Measurements from ENCODE around the gene FARP2.
"Not testable (repeated sequence)": the region's sequence is repeated elsewhere in the genome, so short reads cannot be mapped to it uniquely, and the experiment has no call there.

Gene FARP2

DNA sequence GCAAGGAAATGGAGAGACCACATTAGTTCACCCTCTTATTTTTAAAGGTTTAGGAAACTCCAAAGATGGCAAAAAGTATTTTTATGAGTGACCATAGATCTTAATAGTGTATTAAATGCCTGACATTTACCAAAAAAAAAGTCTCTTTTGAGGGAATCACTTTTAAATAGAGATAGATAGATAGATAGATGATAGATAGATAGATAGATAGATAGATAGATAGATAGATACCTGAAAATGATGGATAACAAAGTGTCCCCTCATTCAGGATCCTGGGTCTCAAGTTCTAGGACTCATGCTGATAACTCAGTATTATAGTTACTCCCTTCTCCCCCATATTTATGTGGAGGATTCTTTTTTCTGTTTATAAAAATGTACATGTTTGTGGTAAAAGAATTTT, 52.8 kb downstream of the FARP2 start:
- no peak for DNase-seq (ENCODE audit: low read depth)

DNA sequence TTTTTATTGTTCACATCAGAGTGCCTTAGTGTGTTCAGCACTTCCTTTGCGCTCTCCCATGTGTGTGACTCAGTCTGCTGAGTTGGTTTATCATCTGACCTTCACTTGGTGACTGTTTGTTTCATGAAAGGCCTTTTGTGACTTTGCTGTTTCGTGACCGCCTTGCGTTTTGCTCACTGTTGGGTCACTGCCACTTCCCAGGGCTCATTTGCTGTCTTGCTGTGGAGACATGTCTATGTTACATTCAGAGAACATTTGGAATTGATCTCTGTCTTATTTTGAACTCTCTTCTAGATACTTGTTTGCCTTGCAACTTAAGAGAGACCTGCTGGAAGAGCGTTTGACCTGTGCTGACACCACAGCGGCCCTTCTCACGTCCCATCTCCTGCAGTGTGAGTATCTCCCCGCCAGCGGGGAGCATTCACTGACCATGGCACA, 54.7 kb downstream of the FARP2 start:
- peak; percentile 72 for DNase-seq (ENCODE audit: low read depth)

DNA sequence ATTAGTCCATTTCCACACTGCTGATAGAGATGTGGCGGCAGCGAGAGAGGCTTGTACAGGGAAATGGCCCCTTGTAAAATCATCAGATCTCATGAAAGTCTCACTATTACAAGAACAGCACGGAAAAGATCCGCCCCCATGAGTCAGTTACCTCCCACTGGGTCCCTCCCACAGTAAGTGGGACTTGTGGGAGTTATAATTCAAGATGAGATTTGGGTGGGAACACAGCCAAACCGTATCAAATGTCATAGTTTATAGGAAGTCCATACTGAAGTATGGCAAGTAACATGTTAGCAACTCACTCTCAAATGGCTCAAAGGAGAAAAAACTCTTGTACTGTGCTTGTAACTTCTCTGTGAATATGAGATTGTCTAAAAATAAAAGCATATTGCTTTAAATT, 56.1 kb downstream of the FARP2 start:
- peak; percentile 96 for DNase-seq (ENCODE audit: low read depth)

DNA sequence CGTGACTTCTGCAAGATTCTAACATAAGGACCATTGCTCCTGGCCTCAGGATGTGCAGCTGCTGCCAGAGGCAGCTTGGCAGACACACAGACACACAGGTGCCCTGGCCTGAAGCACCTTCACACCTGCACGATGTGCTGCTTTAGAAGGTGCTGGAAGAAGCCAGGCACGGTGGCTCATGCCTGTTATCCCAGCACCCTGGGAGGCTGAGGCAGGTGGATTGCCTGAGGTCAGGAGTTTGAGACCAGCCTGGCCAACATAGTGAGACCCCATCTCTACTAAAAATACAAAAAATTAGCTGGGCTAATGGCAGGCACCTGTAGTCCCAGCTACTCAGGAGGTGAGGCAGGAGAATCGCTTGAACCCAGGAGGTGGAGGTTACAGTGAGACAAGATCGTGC, 57.4 kb downstream of the FARP2 start:
- not testable (repeated sequence) for DNase-seq (ENCODE audit: low read depth)

DNA sequence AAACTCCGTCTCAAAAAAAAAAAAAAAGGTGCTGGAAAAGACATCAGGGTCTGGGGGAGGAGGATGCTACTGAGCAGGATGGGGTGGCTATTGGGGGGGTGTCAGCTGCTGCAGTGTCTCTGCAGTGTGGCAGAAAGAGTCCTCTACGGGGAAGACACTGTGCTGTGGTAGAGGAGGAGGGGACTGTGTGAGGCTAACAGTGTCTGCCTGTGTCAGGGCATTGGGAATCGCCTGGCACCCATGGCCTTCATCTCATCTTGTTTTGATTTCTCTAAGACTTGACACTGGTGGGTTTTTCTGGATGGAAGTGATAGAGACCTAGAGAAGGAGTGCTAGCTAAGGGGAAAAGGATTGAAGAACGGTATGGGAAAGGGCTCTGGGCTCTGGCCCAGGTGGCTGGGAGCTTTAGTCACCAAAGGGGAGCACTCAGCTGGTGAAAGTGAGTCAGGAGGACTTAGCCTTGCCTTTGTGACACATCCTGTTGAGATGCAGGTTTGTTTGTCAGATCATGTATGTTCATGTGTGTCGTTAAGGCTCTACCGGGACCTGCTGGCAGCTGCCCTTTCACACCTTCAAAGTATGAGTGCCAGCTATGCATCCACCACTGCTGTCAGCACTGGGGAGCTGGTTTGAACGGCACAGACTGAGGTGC, 58.0 kb downstream of the FARP2 start:
- peak; percentile 49 for DNase-seq (ENCODE audit: low read depth)

DNA sequence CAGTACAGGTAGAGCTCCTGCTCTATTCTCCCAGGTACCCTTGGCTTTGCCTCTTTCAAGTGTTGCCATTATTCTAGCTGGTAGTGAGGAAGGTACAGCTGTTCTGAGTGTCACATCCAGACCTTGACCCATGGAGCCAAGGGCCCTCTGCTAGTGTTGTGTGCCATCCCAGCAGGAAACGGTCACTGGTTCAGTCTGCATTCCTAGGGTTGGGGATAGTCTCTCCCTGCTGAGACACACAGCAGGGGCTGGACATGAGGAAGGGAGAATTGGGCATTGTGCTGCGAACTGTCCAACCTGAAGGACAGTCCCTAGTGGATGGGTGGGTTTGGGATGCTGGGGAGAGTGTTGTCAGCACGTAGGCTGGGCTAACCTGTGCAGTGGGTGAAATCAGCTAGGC, 59.1 kb downstream of the FARP2 start:
- no peak for DNase-seq (ENCODE audit: low read depth)

DNA sequence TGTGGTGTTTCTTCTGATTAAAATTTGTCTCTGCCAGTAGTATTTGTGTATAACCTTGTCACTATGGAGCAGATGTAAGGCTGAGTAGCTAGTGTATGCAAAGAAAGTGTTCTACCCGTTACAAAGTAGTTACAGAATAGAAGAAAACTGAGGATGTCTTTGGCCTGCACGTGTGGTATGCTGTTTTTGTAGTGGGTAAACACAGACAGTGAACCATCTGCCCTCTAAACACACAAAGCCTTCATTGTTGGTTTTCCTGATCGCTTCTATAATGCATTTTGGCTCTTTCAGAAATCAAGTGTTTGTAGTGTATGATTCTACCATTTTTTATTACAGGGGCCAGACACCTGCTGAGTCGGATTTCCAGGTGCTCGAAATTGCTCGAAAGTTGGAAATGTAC, 61.5 kb downstream of the FARP2 start:
- no peak for DNase-seq (ENCODE audit: low read depth)

DNA sequence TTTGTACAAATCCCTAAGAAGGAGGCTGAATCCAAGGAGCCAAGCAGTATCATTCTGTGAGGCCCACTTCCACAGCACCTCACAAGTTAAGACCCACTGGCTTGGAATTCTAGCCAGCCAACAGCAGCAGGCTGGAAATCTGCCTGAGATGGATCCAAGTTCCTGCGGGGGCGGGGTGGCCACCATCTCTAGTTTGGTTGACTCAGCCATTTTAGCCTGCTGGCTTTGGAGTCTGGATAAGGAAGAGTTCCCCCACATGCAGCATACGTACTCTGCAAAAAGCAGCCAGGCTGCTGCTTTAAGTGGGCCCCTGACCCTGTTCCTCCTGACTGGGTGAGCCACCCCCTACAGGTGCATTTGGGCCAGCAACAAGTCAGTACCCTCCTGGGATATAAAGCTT, 65.2 kb downstream of the FARP2 start:
- peak; percentile 8 for DNase-seq (ENCODE audit: low read depth)

DNA sequence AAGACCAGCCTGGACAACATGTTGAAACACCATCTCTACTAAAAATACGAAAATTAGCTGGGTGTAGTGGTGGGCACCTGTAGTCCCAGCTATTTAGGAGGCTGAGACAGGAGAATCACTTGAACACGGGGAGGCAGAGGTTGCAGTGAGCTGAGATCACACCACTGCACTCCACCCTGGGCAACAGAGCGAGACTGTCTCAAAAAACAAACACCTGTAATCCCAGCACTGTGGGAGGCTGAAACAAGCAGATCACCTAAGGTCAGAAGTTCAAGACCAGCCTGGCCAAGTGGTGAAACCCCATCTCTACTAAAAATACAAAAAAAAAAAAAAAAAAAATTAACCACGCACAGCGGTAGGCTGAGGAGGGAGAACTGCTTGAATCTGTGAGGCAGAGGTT, 65.9 kb downstream of the FARP2 start:
- DNase-seq (ENCODE audit: low read depth): not testable (repeated sequence)

DNA sequence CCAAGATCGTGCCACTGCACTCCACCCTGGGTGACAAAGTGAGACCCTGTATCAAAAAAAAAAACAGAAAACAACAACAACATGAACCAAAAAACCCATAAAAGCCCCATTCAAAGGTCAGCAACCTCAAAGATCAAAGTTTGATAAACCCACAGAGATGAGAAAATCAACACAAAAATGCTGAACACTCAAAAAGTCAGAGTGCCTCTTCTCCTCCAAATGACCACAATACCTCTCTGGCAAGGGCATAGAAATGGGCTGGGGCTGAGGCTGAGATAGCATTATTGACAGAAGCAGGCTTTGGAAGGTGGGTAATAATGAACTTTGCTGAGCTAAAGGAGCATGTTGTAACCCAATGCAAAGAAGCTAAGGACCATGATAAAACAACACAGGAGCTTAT, 66.3 kb downstream of the FARP2 start:
- DNase-seq (ENCODE audit: low read depth): no peak

DNA sequence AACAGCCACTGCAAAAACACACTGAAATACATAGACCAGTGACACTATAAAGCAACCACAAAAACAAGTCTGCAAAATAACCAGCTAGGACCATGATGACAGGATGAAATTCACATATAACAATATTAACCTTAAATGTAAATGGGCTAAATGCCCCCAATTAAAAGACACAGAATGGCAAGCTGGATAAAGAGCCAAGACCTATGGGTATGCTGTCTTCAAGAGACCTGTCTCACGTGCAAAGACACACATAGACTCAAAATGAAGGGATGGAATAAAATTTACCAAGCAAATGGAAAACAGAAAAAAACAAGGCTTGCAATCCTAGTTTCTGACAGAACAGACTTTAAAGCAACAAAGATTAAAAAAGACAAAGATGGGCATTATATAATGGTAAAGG, 67.4 kb downstream of the FARP2 start:
- not testable (repeated sequence) for DNase-seq (ENCODE audit: low read depth)

DNA sequence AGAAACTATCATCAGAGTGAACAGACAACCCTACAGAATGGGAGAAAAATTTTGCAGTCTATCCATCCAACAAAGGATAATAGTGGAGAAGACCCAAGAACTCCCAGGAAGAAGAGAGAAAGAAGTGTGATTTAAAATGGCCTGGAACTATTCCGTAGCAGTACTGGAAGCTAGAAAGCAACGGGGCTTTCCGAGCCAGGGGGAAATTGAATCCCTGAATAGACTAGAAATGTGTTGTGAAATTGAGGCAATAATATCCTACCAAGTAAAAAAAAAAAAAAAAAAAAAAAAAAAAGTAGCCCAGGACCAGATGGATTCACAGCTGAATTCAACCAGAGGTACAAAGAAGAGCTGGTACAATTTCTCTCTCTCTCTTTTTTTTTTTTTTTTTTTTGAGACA, 69.3 kb downstream of the FARP2 start:
- DNase-seq (ENCODE audit: low read depth): no peak

DNA sequence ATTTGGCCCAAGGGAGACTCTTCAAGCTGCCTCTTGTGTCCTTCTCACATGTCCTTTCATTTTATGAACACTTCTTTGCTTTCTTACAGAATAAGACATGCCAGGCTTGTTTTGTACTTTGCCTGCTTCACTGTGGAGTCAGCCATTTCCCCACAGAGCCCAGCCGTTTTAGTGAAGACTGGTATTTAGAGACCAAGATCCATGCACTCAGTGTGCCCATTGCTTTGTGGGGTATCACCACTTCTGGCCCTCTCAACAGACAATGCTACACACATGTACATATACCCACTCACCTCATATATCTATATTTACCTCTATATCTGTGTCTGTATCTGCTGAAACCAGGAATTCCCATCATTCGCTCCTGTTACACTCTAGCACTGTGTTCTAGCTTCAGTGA, 74.1 kb downstream of the FARP2 start:
- no peak for DNase-seq (ENCODE audit: low read depth)

DNA sequence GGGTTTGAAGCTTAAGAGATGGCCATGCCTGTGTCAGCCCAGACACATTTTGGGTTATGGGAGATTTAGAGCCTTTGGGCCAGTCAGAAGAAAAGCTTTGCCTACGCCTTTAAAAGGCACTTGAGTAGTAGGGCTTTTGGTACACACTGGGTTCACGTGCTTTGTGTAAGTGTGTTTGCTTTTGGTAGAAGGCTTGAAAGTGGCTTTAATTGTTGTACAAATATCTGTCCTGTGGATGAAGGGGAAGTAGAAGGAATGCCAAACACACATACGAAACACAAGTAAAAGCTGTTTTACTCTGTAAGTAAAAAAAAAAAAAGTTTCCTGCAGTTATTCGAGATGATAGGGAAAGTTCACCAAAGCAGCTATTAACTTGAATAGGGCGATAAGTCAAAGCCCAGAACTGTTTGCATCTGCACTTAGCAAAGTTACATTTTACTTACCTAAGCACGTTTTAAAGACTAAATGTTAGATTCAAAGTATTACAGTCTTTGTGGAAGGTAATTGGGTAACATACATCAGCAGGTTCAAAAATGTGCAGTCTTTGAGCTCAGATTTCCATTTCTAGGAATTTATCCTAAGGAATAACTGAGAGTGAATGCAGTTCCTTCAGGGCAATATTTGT, 76.9 kb downstream of the FARP2 start:
- no peak for DNase-seq (ENCODE audit: low read depth)

DNA sequence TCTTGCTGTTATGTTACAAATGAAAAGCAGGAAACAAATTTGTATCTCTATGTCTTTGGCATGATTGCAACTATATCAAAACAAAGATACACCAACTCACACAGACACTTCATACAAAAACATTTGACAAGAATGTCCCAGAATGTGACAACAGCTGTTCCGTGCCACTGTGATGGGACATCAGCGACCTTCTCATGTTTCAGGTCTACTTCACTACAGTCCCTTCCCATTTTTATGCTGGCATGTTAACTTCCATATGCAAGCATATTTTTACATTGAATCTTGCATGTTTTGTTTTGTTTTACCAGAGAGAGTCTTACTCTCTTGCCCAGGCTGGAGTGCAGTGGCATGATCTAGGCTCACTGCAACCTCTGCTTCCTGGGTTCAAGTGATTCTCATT, 81.1 kb downstream of the FARP2 start:
- DNase-seq (ENCODE audit: low read depth): no peak

DNA sequence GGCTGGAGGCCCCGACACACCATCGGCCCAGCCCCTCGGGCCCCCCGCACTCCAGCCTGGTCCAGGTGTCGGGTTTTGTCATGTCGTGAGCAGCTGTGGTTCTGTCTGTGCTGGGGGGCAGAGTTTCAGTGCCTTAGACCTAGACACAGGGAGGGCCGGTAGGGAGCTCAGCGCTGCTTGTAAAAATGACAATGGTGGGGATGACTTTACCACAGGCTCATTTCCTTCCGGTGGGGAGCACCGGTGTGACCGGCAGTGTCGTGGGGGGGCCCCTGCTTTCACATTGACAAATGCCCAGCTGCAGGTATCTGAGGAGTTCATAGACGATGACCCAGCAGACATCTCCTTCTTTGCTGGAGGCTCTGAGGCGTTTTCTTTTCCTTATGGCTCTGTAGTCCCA, 85.4 kb downstream of the FARP2 start:
- DNase-seq (ENCODE audit: low read depth): no peak

DNA sequence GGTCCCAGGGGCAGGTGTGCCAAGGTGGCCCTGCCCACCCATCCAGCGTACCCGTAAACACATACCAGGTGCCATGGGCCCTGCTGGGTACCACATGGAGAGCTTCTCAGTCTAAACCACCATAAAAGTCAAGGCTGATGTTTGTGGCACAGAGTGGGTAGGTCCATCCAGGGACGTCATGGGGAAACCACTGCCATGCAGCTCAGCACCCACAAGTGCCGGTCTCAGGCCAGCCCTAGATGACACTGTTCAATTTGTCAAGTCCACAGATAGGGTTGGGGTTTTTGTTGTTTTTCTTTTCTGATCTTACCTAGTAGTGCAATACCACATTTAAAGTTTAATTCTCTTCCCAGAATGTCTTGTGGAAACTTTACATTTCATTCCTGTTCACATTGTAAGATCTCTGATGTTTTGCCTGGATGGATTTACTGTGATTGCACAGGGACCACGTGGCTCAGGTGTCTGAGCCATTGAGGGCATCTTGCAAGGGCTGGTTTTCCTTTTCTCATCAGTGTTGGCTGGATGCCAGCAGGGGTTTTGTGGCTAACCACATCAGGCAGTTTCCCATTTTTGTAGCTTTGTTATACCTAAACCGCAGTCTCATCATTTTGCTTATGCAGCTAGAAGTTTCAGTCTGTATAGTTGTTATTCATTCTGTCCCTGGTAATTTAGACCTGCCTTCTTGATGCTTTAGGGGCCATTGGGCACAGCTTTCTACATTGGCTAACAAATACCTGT, 87.6 kb downstream of the FARP2 start:
- DNase-seq (ENCODE audit: low read depth): peak; percentile 89

DNA sequence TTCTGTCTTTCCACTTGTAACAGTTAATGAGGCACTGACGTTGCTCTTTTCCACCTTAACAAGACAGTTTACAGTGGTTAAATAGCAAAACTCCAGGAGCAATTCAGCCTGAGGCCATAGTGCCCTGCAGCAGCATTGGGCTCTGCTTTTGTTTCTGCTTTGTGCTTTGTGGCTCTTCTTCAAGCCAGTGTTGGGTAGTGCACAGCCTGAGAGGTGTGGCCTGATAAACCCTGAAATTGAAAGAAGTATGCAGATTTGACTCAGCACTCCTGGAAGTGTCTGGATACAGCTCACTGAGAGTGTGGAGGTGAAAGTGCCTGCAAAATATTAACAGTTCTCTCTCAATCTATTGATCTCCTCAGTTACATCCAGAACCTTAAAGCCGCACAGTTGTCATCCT, 89.3 kb downstream of the FARP2 start:
- peak; percentile 20 for DNase-seq (ENCODE audit: low read depth)

DNA sequence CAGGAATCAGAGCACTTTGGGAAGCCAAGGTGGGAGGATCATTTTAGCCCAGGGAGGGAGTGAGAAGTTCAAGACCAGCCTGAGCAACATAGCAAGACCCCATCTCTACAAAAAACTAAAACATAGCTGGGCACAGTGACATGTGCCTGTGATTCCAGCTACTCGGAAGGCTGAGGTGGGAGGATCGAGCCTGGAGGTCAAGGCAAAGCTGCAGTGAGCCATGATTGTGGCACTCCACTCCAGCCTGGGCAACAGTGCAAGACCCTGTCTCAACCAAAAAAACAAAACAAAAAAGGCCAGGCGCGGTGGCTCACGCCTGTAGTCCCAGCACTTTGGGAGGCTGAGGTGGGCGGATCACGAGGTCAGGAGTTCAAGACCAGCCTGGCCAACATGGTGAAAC, 94.0 kb downstream of the FARP2 start:
- not testable (repeated sequence) for DNase-seq (ENCODE audit: low read depth)

DNA sequence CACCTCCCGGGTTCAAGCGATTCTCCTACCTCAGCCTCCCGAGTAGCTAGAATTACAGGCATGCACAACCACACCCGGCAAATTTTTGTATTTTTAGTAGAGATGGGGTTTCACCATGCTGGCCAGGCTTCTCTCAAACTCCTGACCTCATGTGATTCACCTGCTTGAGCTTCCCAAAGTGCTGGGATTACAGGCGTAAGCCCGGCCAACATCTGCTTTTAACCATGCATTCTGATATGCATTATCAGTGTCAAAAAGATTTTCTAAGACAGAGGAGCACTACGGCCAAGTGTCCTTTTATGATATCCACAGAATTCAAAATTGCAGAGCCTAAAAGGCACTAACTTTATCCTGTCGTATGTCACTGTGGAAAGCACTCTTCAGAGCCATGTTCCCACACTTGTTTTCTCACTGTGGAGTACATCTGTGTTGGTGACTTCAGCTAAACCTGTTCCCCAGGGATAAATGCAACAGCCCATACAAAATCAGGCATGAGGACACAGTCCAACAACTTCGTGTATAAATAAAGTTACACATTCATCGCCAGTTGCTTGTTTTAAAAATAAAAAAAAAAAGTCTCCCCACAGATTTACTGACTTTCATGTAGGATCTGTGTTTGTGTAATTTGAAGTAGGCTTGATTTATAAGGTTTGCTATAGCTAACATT, 95.9 kb downstream of the FARP2 start:
- DNase-seq (ENCODE audit: low read depth): no peak

DNA sequence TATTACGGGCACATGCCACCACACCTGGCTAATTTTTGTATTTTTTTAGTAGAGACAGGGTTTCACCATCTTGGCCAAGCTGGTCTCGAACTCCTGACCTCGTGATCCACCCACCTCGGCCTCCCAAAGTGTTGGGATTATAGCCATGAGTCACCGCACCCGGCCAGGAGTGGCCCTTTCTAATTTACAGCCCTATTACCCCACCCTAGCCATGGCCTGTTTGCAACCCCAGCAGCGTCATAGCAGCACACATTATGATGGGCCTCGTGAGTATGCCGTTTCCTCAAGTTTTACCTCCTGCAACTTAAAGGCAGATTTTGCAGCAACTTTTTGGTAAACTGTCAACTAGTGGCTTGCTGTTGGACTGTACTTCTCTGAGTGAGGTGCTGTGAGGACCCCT, 97.8 kb downstream of the FARP2 start:
- DNase-seq (ENCODE audit: low read depth): not testable (repeated sequence)

DNA sequence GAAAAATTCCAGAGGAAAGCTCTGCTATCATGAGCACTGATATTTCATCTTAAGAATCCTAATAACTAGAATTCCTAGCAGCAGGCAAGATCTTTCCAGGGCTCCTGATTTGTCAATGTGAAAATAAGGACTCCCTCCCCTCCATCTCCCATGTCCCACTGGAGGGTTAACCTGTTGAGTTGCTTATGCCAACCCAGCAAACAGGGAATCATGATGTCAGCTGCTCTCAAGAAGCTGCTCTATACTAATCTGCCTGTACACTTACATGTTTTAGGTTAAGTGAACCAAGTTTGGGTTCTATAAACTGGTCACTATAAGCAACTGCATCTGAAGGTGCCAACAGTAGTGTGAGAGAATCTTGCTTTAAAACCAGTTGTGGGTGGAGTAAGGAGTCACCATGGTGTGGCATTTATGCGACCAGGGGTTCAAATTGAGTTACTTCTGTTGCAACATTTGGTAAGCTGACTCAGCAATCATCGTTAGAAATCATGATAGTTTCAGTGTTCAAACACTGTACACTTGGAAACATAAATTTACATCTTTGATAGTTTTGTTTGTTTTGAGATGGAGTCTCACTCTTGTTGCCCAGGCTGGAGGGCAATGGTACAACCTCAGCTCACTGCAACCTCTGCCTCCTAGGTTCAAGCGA, 98.9 kb downstream of the FARP2 start:
- DNase-seq (ENCODE audit: low read depth): peak; percentile 8

Measured in iris pigment epithelial cell (primary cell).